HG03565 (cell line): ENCODE data around the gene STX16.

Experiments
- ATAC-seq: cut with Tn5 transposase; IDR thresholded peaks from one replicate; pipeline ENCODE4 v1.9.1; 2021; ENCODE audit warnings: mild to moderate bottlenecking, moderate library complexity; ENCODE audit not compliant: unreplicated experiment

The STX16 gene

GRCh38 chr20:58652606-58653294 is 1.7 kb downstream of the STX16 start:
- no peak for ATAC-seq

GRCh38 chr20:58654337-58654736 is 3.3 kb downstream of the STX16 start:
- ATAC-seq: no peak

- ATAC-seq: no peak
Observed at GRCh38 chr20:58655328-58656107, 4.4 kb downstream of the STX16 start.

- no peak for ATAC-seq
Observed at GRCh38 chr20:58656831-58657230, 5.7 kb downstream of the STX16 start.

GRCh38 chr20:58657262-58657661 is 6.2 kb downstream of the STX16 start:
- ATAC-seq: no peak

GRCh38 chr20:58657986-58658385 is 6.9 kb downstream of the STX16 start:
- ATAC-seq: no peak

GRCh38 chr20:58658760-58659159 is 7.7 kb downstream of the STX16 start:
- ATAC-seq: no peak

GRCh38 chr20:58659841-58660240 is 8.8 kb downstream of the STX16 start:
- ATAC-seq: no peak

GRCh38 chr20:58660855-58661597 is 9.9 kb downstream of the STX16 start:
- ATAC-seq: no peak

GRCh38 chr20:58661598-58662473 is 10.8 kb downstream of the STX16 start:
- no peak for ATAC-seq

- no peak for ATAC-seq
Observed at GRCh38 chr20:58664331-58664730, 13.2 kb downstream of the STX16 start.

- ATAC-seq: no peak
Observed at GRCh38 chr20:58664883-58665282, 13.8 kb downstream of the STX16 start.

- ATAC-seq: no peak
Observed at GRCh38 chr20:58665606-58666005, 14.5 kb downstream of the STX16 start.

GRCh38 chr20:58666702-58667101 is 15.6 kb downstream of the STX16 start:
- ATAC-seq: no peak

GRCh38 chr20:58667975-58668374 is 16.9 kb downstream of the STX16 start:
- ATAC-seq: no peak

GRCh38 chr20:58668901-58669286 is 17.8 kb downstream of the STX16 start:
- ATAC-seq: no peak

- no peak for ATAC-seq
Observed at GRCh38 chr20:58669287-58670006, 18.4 kb downstream of the STX16 start.

- ATAC-seq: no peak
Observed at GRCh38 chr20:58670102-58670501, 19.0 kb downstream of the STX16 start.

- no peak for ATAC-seq
Observed at GRCh38 chr20:58670659-58671058, 19.6 kb downstream of the STX16 start.

GRCh38 chr20:58673119-58673518 is 22.0 kb downstream of the STX16 start:
- no peak for ATAC-seq
